ENCODE measurements around the gene ACADVL. TPM values are rescaled to one million over a fixed set of nuclear protein-coding genes. Genes with fewer than 3 reads are reported as not detected.
A peak's percentile ranks its signal among the peaks of the same experiment; 100 is the strongest.

Gene ACADVL
- total RNA-seq, 1 experiment from 2014 or later: 205 TPM

DNA sequence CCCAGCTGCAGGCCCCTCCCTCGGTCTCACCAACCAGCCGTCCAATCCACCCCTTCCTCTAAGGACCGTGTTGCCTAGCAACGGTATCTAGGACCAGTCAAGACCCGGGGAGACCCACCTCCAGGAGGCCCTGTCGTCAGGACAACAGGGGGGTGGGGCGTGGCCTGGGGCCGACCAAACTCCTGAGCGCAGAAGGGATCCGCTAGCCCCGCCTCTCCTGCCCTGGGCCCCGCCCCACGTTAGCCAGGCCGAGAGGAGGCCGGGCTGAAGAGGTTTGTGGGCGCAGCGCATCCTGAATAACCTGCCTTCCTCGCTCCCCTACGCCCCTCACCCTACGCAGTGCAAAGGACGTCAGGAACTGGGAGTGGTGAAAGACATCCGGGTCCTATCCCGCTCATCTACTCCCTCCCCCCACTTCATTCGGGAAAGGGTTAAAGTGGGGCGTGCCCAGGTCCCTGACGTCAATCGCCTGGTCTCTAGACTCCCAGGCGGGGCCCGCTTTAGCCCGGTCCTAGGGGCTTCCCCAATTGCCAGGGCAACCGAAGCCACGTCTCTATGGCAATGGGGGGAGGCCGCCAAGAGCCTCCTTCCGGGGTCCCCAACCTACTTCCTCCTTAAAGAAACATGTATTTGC lies 14.8 kb upstream of the ACADVL start:
- Histone ChIP-seq H3K36me3 (peaks cover 10% of the 10 kb centered on the region), H3K27ac (peak overlapping the region; percentile 2; the same call in 1 of the 2 replicates), H3K4me3 (peak overlapping the region; percentile 36), H3K4me1 (replicated peaks) (peaks cover 7% of the 10 kb centered on the region; the same call in 1 of the 2 replicates), H3K27me3 (replicated peaks) (no peaks in the 10 kb centered on the region), H3K9me3 (replicated peaks) (no peaks in the 10 kb centered on the region)
- DNase-seq (ENCODE audit: low read depth in 1 of 2, low spot score in 2 of 2): peak; percentile 72 to 77

DNA sequence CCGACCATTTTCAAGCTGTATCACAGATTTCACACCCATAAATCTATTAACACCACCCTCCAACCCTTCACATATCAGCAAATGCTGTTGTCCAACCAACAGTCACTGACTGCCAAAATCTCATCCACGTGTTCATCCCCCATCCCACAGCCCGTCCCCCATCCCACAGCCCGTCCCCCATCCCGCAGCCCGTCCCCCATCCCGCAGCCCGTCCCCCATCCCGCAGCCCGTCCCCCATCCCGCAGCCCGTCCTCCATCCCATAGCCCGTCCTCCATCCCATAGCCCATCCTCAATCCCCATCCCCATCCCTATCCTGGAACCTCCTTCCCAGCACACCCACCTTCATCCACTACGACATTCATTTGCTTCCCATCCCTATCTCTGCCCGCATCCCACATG lies 14.2 kb upstream of the ACADVL start:
- peaks cover 7% of the 10 kb centered on the region; the same call in 1 of the 2 replicates for H3K4me1 ChIP-seq (replicated peaks)
- H3K9me3 ChIP-seq (replicated peaks): no peaks in the 10 kb centered on the region
- no peaks in the 10 kb centered on the region for H3K27me3 ChIP-seq (replicated peaks)
- H3K27ac ChIP-seq: peak overlapping the region; percentile 2; the same call in 1 of the 2 replicates
- H3K4me3 ChIP-seq: peak overlapping the region; percentile 36
- H3K36me3 ChIP-seq: peaks cover 10% of the 10 kb centered on the region
- DNase-seq (ENCODE audit: low read depth in 1 of 2, low spot score in 2 of 2): no peak

DNA sequence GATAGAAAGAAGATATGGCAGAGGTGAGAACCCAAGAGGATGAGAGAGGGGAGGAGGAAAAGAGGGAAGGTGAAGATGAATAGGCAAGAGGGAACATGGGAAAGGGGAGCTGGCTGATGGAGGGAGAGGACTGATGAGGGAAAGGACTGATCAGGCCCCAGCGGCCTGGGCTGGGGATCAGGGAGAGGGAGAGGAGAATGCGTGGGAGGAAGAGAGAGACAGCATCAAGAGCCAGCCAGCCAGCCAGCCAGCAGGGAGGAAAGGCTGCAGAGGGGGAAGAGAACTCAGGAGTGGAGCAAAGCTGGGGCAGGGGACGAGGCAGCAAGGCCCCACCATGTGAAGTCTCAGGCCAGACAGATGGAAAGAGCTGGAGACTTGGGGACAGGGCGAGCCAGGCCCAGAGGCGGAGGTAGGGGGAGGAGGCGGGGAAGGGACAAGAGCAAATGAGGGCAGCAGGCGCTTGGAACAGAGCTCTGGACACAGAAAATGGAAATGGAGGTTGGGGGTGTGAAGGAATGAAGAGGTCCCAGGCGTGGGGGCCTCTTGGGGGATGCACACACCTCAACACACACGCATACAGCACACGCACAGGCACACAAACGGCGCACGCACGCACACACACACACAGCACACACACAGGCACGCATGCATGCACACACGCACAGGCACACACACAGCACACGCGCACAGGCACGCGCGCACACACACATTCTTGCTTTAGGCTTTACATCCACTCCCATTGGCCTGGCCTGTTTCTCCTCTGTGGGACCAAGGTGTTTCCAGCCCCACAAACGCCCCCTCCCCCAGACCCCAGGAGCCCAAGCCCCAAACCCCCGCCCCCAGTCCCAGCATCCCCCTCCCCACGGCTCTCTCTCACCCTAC lies 12.4 kb upstream of the ACADVL start:
- Histone ChIP-seq H3K27me3 (replicated peaks) (no peaks in the 10 kb centered on the region), H3K36me3 (peaks cover 3% of the 10 kb centered on the region; the same call in 1 of the 2 replicates), H3K27ac (no peak overlapping the region), H3K4me1 (replicated peaks) (peaks cover 7% of the 10 kb centered on the region; the same call in 1 of the 2 replicates), H3K9me3 (replicated peaks) (no peaks in the 10 kb centered on the region), H3K4me3 (no peak overlapping the region)
- no peak for DNase-seq (ENCODE audit: low read depth in 1 of 2, low spot score in 2 of 2)

DNA sequence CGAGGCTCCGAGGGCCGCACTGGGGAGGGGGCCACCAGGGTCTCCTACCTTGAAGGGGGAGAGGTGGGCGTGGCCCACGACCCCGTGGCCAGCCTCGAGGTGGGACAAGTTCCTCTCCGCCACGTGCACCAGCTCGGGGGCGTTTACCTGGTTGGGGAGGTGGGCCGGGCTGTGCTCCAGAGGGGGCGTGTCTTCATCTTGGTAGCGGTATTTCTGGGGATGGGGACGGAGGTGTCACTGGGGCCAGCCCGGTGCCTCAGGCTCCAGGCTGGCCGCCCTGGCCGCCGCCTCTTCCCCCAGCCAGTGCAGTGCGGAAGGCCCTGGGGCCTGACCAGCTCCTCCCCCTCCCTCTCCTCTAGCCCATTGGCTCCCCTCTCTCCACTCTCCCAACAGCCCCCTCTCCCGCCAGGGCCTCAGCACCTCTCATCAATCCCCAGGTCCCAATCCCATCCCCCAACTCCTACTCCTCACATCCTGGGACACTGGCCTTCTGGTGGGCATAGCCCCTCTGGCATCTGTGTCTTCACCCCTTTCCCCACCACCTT lies 11.6 kb upstream of the ACADVL start:
- Histone ChIP-seq H3K27me3 (replicated peaks) (no peaks in the 10 kb centered on the region), H3K27ac (no peak overlapping the region), H3K9me3 (replicated peaks) (no peaks in the 10 kb centered on the region), H3K4me1 (replicated peaks) (peaks cover 7% of the 10 kb centered on the region; the same call in 1 of the 2 replicates), H3K36me3 (no peaks in the 10 kb centered on the region; the same call in 1 of the 2 replicates), H3K4me3 (no peak overlapping the region)
- DNase-seq (ENCODE audit: low read depth in 1 of 2, low spot score in 2 of 2): no peak

DNA sequence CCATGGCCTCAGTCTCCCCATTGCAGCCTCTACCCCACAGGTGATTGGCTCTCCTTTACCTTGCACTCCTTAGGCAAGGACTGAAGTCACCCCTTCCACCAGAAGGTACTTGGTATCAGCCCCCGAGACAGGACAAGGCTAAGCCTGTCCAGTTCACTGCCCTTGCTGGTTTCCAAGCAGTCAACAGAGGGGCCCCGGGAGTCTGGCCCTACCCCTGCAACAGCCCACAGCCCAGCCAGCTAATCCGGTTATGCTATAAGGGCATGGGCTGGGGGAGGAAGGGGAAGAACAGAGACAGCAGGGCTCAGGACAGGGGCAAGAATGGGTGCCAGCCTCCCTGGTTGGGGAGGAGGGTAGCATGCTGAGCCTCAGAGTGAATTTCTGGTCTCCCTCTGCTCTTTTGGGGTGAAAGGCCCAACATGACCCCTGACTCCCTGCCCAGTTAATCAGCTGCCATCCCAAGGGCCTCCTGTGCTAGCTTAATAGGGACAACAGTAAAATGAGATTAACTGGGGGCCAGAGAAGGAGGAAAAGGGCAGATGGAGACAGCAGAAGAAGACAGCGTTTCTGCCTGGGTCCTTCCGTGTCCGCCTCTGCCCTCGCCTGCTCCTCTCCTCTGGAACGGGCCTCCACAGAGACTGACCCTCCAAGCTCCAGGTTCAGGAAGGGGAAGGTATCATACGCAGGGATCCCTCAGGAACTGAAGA lies 10.8 kb upstream of the ACADVL start:
- Histone ChIP-seq H3K36me3 (no peaks in the 10 kb centered on the region), H3K4me3 (no peak overlapping the region), H3K9me3 (replicated peaks) (no peaks in the 10 kb centered on the region), H3K27me3 (replicated peaks) (no peaks in the 10 kb centered on the region), H3K27ac (no peak overlapping the region), H3K4me1 (replicated peaks) (peaks cover 11% of the 10 kb centered on the region)
- DNase-seq (ENCODE audit: low read depth in 1 of 2, low spot score in 2 of 2): no peak

DNA sequence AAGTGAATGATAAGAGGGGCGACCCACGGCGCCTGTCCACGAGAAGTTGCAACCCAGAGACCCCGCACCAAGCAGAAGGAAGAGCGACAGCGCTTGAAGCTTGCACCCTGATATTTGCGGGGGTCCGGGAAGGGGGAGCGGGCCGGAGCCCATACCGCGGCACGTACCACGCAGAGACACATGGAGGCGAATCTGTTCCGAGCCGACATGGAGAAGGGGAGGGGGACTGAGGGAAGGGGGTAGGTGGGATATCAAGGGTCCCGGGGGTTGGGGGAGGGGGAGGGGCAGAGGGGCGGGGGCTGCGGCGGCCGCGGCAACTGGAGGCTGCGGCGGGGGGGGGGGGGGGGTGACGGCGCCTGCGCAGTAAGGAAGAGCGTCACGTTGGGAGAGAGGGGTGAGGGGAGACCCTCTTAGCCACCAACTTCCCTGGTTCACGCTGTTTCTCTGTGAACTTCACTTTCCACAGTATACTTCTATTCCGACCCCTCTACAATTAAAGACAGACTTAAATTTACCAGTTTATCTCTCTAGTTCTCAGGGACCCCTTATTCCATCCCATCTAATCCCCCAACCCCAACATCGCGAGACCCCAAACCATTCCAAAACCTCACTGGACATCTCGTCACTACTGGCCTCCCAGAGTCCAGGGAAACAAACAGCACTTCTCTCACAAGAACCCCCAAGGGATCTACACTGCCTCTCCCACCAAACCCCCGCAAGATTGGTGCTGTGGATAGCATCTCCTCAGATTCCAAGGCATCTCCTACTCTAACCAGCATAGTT lies 8.1 kb upstream of the ACADVL start:
- Histone ChIP-seq H3K4me1 (replicated peaks) (peaks cover 27% of the 10 kb centered on the region), H3K36me3 (no peaks in the 10 kb centered on the region), H3K4me3 (no peak overlapping the region), H3K27me3 (replicated peaks) (no peaks in the 10 kb centered on the region), H3K9me3 (replicated peaks) (no peaks in the 10 kb centered on the region), H3K27ac (no peak overlapping the region)
- no peak for DNase-seq (ENCODE audit: low read depth in 1 of 2, low spot score in 2 of 2)

DNA sequence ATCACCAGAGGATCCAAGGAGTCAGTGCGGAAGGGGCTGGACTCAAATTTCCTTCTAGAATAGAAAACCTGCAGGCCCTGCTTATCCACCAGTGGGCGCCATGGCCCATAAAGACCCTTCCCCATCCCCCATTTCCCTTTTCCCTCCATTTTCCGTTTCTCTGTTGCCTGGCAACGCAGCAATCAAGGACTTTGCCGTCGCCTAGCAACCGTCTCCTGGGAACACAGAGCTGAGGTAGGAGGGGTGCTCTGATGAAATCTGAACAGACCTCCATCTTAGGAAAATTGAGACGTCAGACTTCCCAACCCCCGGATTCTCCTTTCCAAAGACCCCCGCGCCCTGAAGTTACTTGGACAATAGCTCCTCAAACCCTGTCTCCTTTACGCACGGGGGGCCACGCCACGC lies 5.8 kb upstream of the ACADVL start:
- no peaks in the 10 kb centered on the region for H3K9me3 ChIP-seq (replicated peaks)
- peak overlapping the region; percentile 28 for H3K4me3 ChIP-seq
- H3K27ac ChIP-seq: peak overlapping the region; percentile 18
- no peak for DNase-seq (ENCODE audit: low read depth in 1 of 2, low spot score in 2 of 2)
- H3K4me1 ChIP-seq (replicated peaks): peaks cover 37% of the 10 kb centered on the region
- H3K36me3 ChIP-seq: no peaks in the 10 kb centered on the region
- H3K27me3 ChIP-seq (replicated peaks): no peaks in the 10 kb centered on the region

DNA sequence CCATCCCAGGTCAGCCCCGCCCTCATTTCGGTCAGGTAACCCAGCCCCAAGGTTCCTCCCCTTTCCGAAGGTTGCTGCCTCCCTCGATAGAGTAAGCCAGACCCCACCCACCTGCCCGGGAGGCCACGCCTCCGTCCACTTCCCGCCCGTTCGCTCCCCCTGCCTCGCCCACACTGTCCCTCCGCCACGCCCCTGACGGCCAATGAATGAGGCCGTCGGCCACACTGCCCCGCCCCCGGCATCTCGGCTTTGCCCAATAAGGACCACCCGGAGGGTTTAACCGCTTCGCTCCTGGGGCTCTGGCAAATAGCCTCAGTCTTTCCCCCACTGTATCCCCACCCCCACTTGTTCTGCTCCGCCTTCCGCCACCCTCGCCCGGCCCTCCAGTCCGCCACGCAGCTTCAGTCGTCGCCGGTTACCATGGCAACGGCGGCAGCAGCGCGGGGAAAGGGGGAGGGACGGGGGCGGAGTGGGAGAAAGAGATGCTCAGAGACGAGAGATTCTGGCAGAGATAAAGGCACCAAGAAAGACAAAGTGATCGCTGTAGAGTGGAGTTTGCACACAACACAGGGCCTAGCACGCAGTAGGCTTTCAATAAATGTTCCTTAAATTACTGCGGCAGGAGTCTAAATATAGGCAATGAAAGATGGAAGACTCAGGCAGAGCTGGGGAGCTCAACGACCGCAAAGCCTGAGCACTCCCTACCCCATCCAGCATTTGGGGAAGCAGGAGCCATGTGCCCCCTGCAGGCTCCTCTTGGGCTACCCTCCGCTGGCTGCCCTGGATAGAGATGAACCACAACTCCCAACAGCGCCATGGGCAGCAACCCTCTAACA lies 5.2 kb upstream of the ACADVL start:
- H3K36me3 ChIP-seq: no peaks in the 10 kb centered on the region
- peak; percentile 87 to 98 for DNase-seq (ENCODE audit: low read depth in 1 of 2, low spot score in 2 of 2)
- peaks cover 42% of the 10 kb centered on the region for H3K4me1 ChIP-seq (replicated peaks)
- peak overlapping the region; percentile 28 for H3K4me3 ChIP-seq
- no peaks in the 10 kb centered on the region for H3K27me3 ChIP-seq (replicated peaks)
- H3K27ac ChIP-seq: peak overlapping the region; percentile 18
- no peaks in the 10 kb centered on the region for H3K9me3 ChIP-seq (replicated peaks)

DNA sequence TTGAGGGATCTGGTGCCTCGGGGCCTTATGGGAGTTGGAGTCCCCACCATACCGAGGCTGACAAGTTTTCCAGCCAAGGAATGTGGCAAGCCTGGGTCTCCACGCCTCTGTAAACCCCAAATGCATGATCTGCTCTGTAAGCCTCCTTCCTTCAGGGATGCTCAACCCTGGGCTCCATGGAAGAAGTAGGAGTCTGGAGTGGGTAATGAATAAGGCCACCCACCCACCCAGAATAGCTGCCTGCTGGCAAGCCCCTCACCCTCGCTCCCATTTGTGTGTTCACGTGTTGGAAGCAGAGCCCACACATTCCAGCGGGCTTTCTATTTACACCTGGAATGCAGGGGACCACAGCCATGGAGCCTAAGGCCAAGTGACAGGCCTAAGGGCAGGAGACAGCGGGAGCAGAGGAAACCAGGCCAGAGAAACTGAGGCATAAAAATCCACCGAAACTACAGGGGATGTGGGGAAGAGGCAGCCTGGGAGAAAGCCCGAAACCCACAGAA lies 4.6 kb upstream of the ACADVL start:
- DNase-seq (ENCODE audit: low read depth in 1 of 2, low spot score in 2 of 2): no peak
- Histone ChIP-seq H3K36me3 (peaks cover 5% of the 10 kb centered on the region), H3K9me3 (replicated peaks) (no peaks in the 10 kb centered on the region), H3K4me1 (replicated peaks) (peaks cover 45% of the 10 kb centered on the region), H3K27ac (no peak overlapping the region), H3K4me3 (peak overlapping the region; percentile 28), H3K27me3 (replicated peaks) (no peaks in the 10 kb centered on the region)

DNA sequence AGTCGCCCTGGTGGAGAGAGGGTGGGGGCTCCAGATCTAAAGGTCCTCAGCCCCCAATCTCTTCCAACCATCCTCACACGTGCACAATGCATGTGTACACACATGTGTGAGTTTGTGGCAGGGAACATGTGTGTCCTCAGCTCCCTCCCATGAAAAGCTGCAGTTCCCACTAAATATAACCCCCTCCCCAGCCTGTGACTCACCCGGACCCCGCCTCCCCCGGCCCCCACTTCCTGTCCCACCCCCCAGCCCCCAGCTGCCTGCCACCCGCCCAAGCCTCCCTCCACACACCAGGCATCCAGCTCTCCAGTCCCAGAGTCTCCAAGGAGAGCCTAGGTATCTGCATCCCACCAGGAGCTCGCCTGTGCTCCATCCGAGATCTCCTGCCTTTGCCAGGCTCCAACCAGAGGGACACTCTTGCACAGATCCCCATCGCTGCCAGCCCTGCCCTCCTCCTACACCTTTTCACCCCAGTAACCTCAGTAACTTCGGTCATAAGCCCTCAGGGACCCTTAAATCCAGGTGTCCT lies 4.0 kb upstream of the ACADVL start:
- Histone ChIP-seq H3K36me3 (peaks cover 11% of the 10 kb centered on the region), H3K4me1 (replicated peaks) (peaks cover 50% of the 10 kb centered on the region), H3K27ac (no peak overlapping the region), H3K4me3 (no peak overlapping the region), H3K27me3 (replicated peaks) (no peaks in the 10 kb centered on the region), H3K9me3 (replicated peaks) (no peaks in the 10 kb centered on the region)
- no peak for DNase-seq (ENCODE audit: low read depth in 1 of 2, low spot score in 2 of 2)

DNA sequence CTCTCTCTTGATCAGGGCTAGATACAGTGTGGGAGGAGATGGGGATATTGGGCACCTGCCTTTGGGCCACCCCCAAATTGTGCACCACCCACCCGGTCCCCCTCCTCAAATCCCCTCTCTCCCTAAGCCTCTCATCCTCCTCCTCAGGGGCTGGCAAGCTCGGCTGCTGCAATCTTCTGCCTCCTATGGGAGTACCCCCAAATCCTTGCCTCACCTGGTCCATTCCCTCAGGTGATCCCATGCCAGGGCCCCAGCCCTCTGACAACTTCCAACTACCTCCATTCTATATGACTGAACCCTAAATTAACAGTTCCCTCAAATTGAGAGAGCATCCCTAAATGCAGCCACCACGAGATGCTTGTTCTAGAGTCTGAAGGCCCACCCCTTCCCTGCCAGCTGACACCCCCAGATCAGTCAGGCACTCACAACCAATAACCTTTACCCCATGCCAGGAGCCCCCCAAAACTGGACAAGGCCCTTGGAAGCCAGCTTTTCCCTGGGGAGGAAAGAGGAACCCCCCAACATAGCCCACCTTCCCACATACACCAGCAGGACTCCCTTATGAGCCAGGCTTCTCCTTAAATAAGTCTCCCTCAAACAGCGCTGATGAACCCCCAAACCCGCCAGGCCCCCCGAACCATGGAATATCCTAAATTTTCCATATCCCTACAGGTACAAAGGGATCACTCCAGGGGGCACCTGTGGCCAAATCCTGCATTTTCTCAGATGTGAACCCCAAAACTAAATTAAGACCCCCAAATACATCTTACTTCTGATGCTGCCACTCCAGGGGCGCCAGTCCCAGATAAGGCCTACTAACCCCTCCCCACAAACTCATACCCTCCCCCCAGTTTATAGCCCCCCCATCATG lies 3.3 kb upstream of the ACADVL start:
- peak overlapping the region; percentile 24 for H3K4me3 ChIP-seq
- no peaks in the 10 kb centered on the region for H3K27me3 ChIP-seq (replicated peaks)
- peaks cover 18% of the 10 kb centered on the region for H3K36me3 ChIP-seq
- no peak overlapping the region for H3K27ac ChIP-seq
- no peak for DNase-seq (ENCODE audit: low read depth in 1 of 2, low spot score in 2 of 2)
- peaks cover 58% of the 10 kb centered on the region for H3K4me1 ChIP-seq (replicated peaks)
- no peaks in the 10 kb centered on the region for H3K9me3 ChIP-seq (replicated peaks)

Data from SJSA1 (cell line).